ENCODE data around the gene CCDC88C.

- no peak for TF ChIP-seq CTCF (IDR thresholded peaks at IDR 0.05; ENCODE audit: insufficient read depth, low read depth, low read length)
- no peak for TF ChIP-seq EZH2 (IDR thresholded peaks at IDR 0.05; ENCODE audit: insufficient read depth, low read length)
These were observed 147.0 kb downstream of the CCDC88C start for GRCh38 chr14:91270619-91271018.
